HCT116 (cell line): ENCODE data around the gene CMIP. TPM values are rescaled to one million over a fixed set of nuclear protein-coding genes. Genes with fewer than 3 reads are reported as not detected.

ENCODE experiments used
- ATAC-seq: fragments of 200-7000 bp; cut with Tn5 transposase; 2 replicates; pipeline ENCODE4 v1.9.1; 2020; ENCODE audit warnings: mild to moderate bottlenecking, moderate library complexity
- BruUV-seq: library from RNA; stranded (reverse); fragments of 400-500 nt; replicated peaks from 2 replicates; lab custom pipeline; 2021; lab: Mats Ljungman, UMichigan
- CTCF ChIA-PET: fragments of 300-600 bp; sonication (Branson Sonifier 250); formaldehyde crosslinking; loops from one replicate; lab custom pipeline; 2021; ENCODE audit warnings: antibody characterized with exemption; lab: Charles Lee
- POLR2A ChIA-PET: fragments of 300-600, 350-600 bp; sonication (Branson Sonifier 250); formaldehyde crosslinking; loops from one replicate; lab custom pipeline; 2021; ENCODE audit warnings: antibody characterized with exemption; lab: Charles Lee
- RAD21 ChIA-PET, 2 experiments: fragments of 300-600 bp; sonication (Branson Sonifier 250); formaldehyde crosslinking; loops; one replicate each; lab custom pipeline; 2023; ENCODE audit warnings: low total read pairs in 2 of 2; ENCODE audit not compliant: uncharacterized antibody in 2 of 2, unreplicated experiment in 2 of 2, low non-redundant PET in 1 of 2; lab: Charles Lee
- DNase-seq: peaks from one replicate; pipeline ENCODE4 v3.0.0-alpha.2; 2010; ENCODE audit warnings: low read depth, low spot score
- H2AFZ ChIP-seq: fragments of 200-600 bp; shearing (Covaris generic), sonication (generic); 2 replicates; pipeline ENCODE4 v1.6.1; 2017; ENCODE audit warnings: low read depth, mixed run types, mixed read lengths, antibody characterized with exemption, low read length; ENCODE audit not compliant: poor library complexity, severe bottlenecking
- H3K27ac ChIP-seq: 2 replicates; pipeline ENCODE4 v1.5.1; 2012; ENCODE audit warnings: low read depth, low read length
- H3K27me3 ChIP-seq: fragments of 200-600 bp; sonication (generic); 2 replicates; pipeline ENCODE4 v1.6.1; 2016; ENCODE audit warnings: mixed run types, low read length, mixed read lengths; ENCODE audit not compliant: insufficient read depth
- H3K36me3 ChIP-seq, 2 experiments: fragments of 200-500 bp in 1 of 2; fragments of 200-600 bp in 1 of 2; sonication (Bioruptor generic) in 1 of 2; sonication (generic) in 1 of 2; 2 replicates each; pipeline versions ENCODE4 v1.5.1 to v1.6.1; 2014 to 2016; ENCODE audit warnings: low read length in 2 of 2, inconsistent platforms in 1 of 2, mixed read lengths in 1 of 2, mixed run types in 1 of 2; ENCODE audit not compliant: insufficient read depth in 2 of 2, control insufficient read depth in 1 of 2
- H3K4me1 ChIP-seq, 2 experiments: fragments of 200-600 bp in 1 of 2; sonication (generic) in 1 of 2; 2 replicates each; pipeline versions ENCODE4 v1.5.1 to v1.6.1; 2012 to 2017; ENCODE audit warnings: low read length in 2 of 2, inconsistent platforms in 1 of 2, mild to moderate bottlenecking in 1 of 2, mixed read lengths in 1 of 2, mixed run types in 1 of 2, moderate library complexity in 1 of 2; ENCODE audit not compliant: insufficient read depth in 2 of 2, control insufficient read depth in 1 of 2
- H3K4me2 ChIP-seq: fragments of 200-600 bp; sonication (generic); 2 replicates; pipeline ENCODE4 v1.6.1; 2017; ENCODE audit warnings: mixed run types, low read length, mixed read lengths
- H3K4me3 ChIP-seq, 2 experiments: fragments of 200-600 bp in 1 of 2; sonication (generic) in 1 of 2; replicated peaks in 1 of 2; 2 replicates each; pipeline ENCODE4 v1.5.1; 2011 to 2016; ENCODE audit warnings: low read length in 2 of 2, control low read depth in 1 of 2, low read depth in 1 of 2, mild to moderate bottlenecking in 1 of 2, mixed read lengths in 1 of 2, mixed run types in 1 of 2
- H3K79me2 ChIP-seq: fragments of 200-600 bp; sonication (generic); 2 replicates; pipeline ENCODE4 v1.6.1; 2017; ENCODE audit warnings: mild to moderate bottlenecking, mixed run types, low read length, moderate library complexity, mixed read lengths; ENCODE audit not compliant: insufficient read depth
- H3K9ac ChIP-seq: fragments of 200-600 bp; sonication (generic); 2 replicates; pipeline ENCODE4 v1.6.1; 2016; ENCODE audit warnings: low read length, mixed read lengths
- H3K9me2 ChIP-seq: fragments of 200-600 bp; sonication (generic), shearing (Covaris generic); 2 replicates; pipeline ENCODE4 v1.6.1; 2017; ENCODE audit warnings: mixed run types, mild to moderate bottlenecking, moderate library complexity; ENCODE audit not compliant: insufficient read depth
- H3K9me3 ChIP-seq, 2 experiments: fragments of 200-500 bp in 1 of 2; fragments of 200-600 bp in 1 of 2; sonication (Bioruptor generic) in 1 of 2; sonication (generic) in 1 of 2; 2 replicates each; pipeline ENCODE4 v1.6.1; 2014 to 2017; ENCODE audit warnings: low read length in 2 of 2, mixed read lengths in 2 of 2, inconsistent platforms in 1 of 2, low read depth in 1 of 2, mild to moderate bottlenecking in 1 of 2, mixed run types in 1 of 2, moderate library complexity in 1 of 2; ENCODE audit not compliant: control insufficient read depth in 1 of 2, insufficient read depth in 1 of 2
- H4K20me1 ChIP-seq: fragments of 200-600 bp; sonication (generic), shearing (Covaris generic); 2 replicates; pipeline ENCODE4 v1.6.1; 2017; ENCODE audit warnings: mixed run types, mild to moderate bottlenecking, moderate library complexity; ENCODE audit not compliant: insufficient read depth
- CBX3 ChIP-seq: IDR thresholded peaks from 2 replicates; pipeline ENCODE4 v1.6.1; 2012; ENCODE audit warnings: low read depth
- CEBPB ChIP-seq: IDR thresholded peaks from 2 replicates; pipeline ENCODE4 v1.6.1; 2012; ENCODE audit warnings: low read depth
- CTCF ChIP-seq, 3 experiments: fragments of 200-600 bp in 1 of 3; sonication (generic) in 1 of 3; IDR thresholded peaks in 2 of 3; conservative IDR thresholded peaks in 1 of 3; 2 replicates each; pipeline ENCODE4 v1.5.1; 2012 to 2017; ENCODE audit warnings: low read depth in 2 of 3, low read length in 2 of 3, antibody characterized with exemption in 1 of 3, borderline replicate concordance in 1 of 3, control low read depth in 1 of 3, mild to moderate bottlenecking in 1 of 3, mixed read lengths in 1 of 3, mixed run types in 1 of 3, moderate library complexity in 1 of 3; ENCODE audit not compliant: insufficient read depth in 1 of 3
- EGR1 ChIP-seq: IDR thresholded peaks from 2 replicates; pipeline ENCODE4 v1.6.1; 2012; ENCODE audit warnings: low read depth
- ELF1 ChIP-seq: IDR thresholded peaks from 2 replicates; pipeline ENCODE4 v1.6.1; 2012; ENCODE audit warnings: low read depth, borderline replicate concordance
- EZH2 ChIP-seq: fragments of 200-600 bp; sonication (generic); IDR thresholded peaks from 2 replicates; pipeline ENCODE4 v1.6.1; 2017; ENCODE audit warnings: antibody characterized with exemption, mixed run types
- EZH2phosphoT487 ChIP-seq: fragments of 200-600 bp; IDR thresholded peaks from 2 replicates; pipeline ENCODE4 v1.6.1; 2018; ENCODE audit warnings: antibody characterized with exemption, borderline replicate concordance
- FOSL1 ChIP-seq: IDR thresholded peaks from 2 replicates; pipeline ENCODE4 v1.6.1; 2012; ENCODE audit warnings: low read depth
- JUND ChIP-seq: IDR thresholded peaks from 2 replicates; pipeline ENCODE4 v1.6.1; 2012
- MAX ChIP-seq: IDR thresholded peaks from 2 replicates; pipeline ENCODE4 v1.6.1; 2012
- POLR2A ChIP-seq: IDR thresholded peaks from 2 replicates; pipeline ENCODE4 v1.7.0; 2011; ENCODE audit warnings: borderline replicate concordance; ENCODE audit not compliant: insufficient read depth, insufficient read length; ENCODE audit errors: extremely low read depth
- RAD21 ChIP-seq: IDR thresholded peaks from 2 replicates; pipeline ENCODE4 v1.6.1; 2012; ENCODE audit warnings: low read depth, mild to moderate bottlenecking
- REST ChIP-seq: IDR thresholded peaks from 2 replicates; pipeline ENCODE4 v1.6.1; 2012; ENCODE audit warnings: low read depth
- SIN3A ChIP-seq: IDR thresholded peaks from 2 replicates; pipeline ENCODE4 v1.6.1; 2012; ENCODE audit warnings: low read depth
- SP1 ChIP-seq: IDR thresholded peaks from 2 replicates; pipeline ENCODE4 v1.6.1; 2012; ENCODE audit warnings: low read depth
- SRF ChIP-seq: IDR thresholded peaks from 2 replicates; pipeline ENCODE4 v1.6.1; 2012; ENCODE audit warnings: low read depth
- TCF7L2 ChIP-seq: IDR thresholded peaks from 2 replicates; pipeline ENCODE4 v1.7.0; 2011; ENCODE audit warnings: borderline replicate concordance, inconsistent platforms; ENCODE audit not compliant: insufficient read depth, insufficient read length; ENCODE audit errors: extremely low read depth
- YY1 ChIP-seq: IDR thresholded peaks from 2 replicates; pipeline ENCODE4 v1.6.1; 2011; ENCODE audit warnings: low read length, low read depth, moderate library complexity, mild to moderate bottlenecking; ENCODE audit not compliant: insufficient replicate concordance; ENCODE audit errors: extremely low read depth
- ZBTB33 ChIP-seq: IDR thresholded peaks from 2 replicates; pipeline ENCODE4 v1.6.1; 2011; ENCODE audit warnings: mild to moderate bottlenecking, low read length, moderate library complexity; ENCODE audit not compliant: insufficient replicate concordance; ENCODE audit errors: extremely low read depth
- ZNF274 ChIP-seq: fragments of 200-500 bp; sonication (Bioruptor generic); IDR thresholded peaks from 2 replicates; pipeline ENCODE4 v1.6.1; 2014; ENCODE audit warnings: mild to moderate bottlenecking, low read depth, low read length, inconsistent platforms
- intact Hi-C: fragments of 100-400 bp; cut with micrococcal nuclease; formaldehyde crosslinking; loops from 2 replicates; pipeline ENCODE4 v1.10.0; 2022
- total RNA-seq: library from RNA; stranded (reverse); gene quantifications from one replicate; pipeline ENCODE4 v1.2.1, GENCODE V29; 2021; ENCODE audit not compliant: unreplicated experiment

The CMIP gene
- total RNA-seq, 1 experiment from 2014 or later: 64.6 TPM

- Histone ChIP-seq H4K20me1 (no peaks in the 10 kb centered on the region), H3K27ac (no peak overlapping the region), H3K9me2 (no peaks in the 10 kb centered on the region), H3K79me2 (no peaks in the 10 kb centered on the region), H3K9ac (no peak overlapping the region), H3K27me3 (no peaks in the 10 kb centered on the region), H2AFZ (no peak overlapping the region), H3K4me2 (0 out of 2 replicates have a peak overlapping the region, but pooled peaks have one; percentile 19), H3K36me3 (no peaks in the 10 kb centered on the region), H3K4me1 (peaks cover 0 to 14% of the 10 kb centered on the region in 2 experiments; a peak in 2 of 4 replicates), H3K4me3 (no peak overlapping the region), H3K9me3 (no peaks in the 10 kb centered on the region)
- no TSS peak for BruUV-seq
- RAD21 ChIA-PET: interaction anchor here in 1 of 2 experiments (0.5 kb wide), 1 partner anchor 78 kb away, joined by 6 read pairs; no protein-coding TSS in a partner anchor
- peak; percentile 92 for DNase-seq
- POLR2A ChIA-PET: no interaction called here
- intact Hi-C loops: loop anchor here (1.0 to 5.0 kb wide), 5 partner anchors 100 to 461 kb away; no protein-coding TSS in a partner anchor
- CTCF ChIA-PET: interaction anchor here (0.6 to 1.6 kb wide), 5 partner anchors 26 to 358 kb away, joined by 3 to 5 read pairs (median 3); no protein-coding TSS in a partner anchor
- ATAC-seq: peak; percentile 90
- TF ChIP-seq RAD21 (peak; percentile 100), YY1 (peak; percentile 67), EGR1 (no peak), REST (no peak), ZBTB33 (no peak), CEBPB (no peak), POLR2A (no peak), CTCF (IDR thresholded peaks at IDR 0.05 in 2 of 3, conservative IDR thresholded peaks at IDR 0.05 in 1 of 3; ENCODE audit: borderline replicate concordance in 1 of 3, insufficient read depth in 1 of 3, low read depth in 2 of 3, low read length in 2 of 3) (peak; percentile 75 to 97 (median 91)), SRF (no peak; the same call in 1 of the 2 replicates), ZNF274 (no peak), ELF1 (no peak), EZH2 (no peak), MAX (peak; percentile 59; the same call in 1 of the 2 replicates), SP1 (no peak), TCF7L2 (no peak), EZH2phosphoT487 (no peak), JUND (no peak), SIN3A (no peak), CBX3 (peak; percentile 45; the same call in 1 of the 2 replicates), FOSL1 (no peak)
Observed at GRCh38 chr16:81723098-81723723, 278.6 kb downstream of the CMIP start.
